ENCODE data around the gene TTC21B.

The TTC21B gene

DNA sequence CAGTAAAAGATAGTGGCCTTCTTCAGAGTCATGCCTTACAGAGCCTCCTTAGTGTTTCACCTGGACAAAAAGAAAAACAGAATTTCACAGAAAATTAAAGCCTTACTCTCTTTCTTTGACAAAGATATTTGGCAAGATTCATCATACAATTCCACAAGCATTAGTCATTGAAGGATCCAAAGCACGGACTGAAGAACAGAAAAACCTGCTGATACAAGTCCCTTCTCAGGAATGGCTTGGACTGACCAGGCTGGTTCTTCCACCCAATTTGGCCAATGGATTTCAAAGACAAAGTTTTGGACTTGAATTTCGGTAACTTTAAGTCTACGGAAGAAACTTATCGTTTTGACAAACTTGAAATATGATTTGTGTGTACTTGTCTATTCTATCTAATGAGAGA, 120.4 kb downstream of the TTC21B start:
- TF ChIP-seq POLR2AphosphoS5 (IDR thresholded peaks at IDR 0.05; ENCODE audit: low read depth, low read length), result no peak
- FAIRE-seq (no peak), DNase-seq (ENCODE audit: insufficient read length, low spot score) (no peak)

DNA sequence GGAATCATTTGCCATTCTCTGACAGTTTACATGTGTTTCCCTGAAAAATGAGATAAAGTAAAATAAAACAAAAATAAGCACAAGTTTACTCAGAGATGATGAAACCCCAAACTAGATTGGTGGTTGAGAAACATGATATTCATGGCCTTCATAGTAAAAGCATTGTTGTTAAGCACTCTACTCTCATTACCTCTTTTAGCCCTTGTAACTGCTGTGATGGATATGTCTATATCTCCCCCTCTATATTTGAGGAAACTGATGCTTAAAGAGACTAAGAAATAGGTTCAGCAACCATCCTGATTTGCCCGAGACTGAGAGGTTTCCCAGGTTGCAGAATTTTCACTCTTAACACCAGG, 125.7 kb downstream of the TTC21B start:
- TF ChIP-seq POU2F2 (IDR thresholded peaks at IDR 0.05; ENCODE audit: low read depth, low read length) (no peak), POLR2A (IDR thresholded peaks at IDR 0.05; ENCODE audit: low read depth, low read length) (no peak), SPI1 (IDR thresholded peaks at IDR 0.05; ENCODE audit: low read depth, low read length) (no peak), PAX5 (IDR thresholded peaks at IDR 0.05; ENCODE audit: insufficient read depth, low read length, severe bottlenecking) (no peak), POLR2AphosphoS5 (IDR thresholded peaks at IDR 0.05; ENCODE audit: low read depth, low read length) (no peak)
- peak; percentile 23 for FAIRE-seq
- DNase-seq (ENCODE audit: insufficient read length, low spot score), result no peak

DNA sequence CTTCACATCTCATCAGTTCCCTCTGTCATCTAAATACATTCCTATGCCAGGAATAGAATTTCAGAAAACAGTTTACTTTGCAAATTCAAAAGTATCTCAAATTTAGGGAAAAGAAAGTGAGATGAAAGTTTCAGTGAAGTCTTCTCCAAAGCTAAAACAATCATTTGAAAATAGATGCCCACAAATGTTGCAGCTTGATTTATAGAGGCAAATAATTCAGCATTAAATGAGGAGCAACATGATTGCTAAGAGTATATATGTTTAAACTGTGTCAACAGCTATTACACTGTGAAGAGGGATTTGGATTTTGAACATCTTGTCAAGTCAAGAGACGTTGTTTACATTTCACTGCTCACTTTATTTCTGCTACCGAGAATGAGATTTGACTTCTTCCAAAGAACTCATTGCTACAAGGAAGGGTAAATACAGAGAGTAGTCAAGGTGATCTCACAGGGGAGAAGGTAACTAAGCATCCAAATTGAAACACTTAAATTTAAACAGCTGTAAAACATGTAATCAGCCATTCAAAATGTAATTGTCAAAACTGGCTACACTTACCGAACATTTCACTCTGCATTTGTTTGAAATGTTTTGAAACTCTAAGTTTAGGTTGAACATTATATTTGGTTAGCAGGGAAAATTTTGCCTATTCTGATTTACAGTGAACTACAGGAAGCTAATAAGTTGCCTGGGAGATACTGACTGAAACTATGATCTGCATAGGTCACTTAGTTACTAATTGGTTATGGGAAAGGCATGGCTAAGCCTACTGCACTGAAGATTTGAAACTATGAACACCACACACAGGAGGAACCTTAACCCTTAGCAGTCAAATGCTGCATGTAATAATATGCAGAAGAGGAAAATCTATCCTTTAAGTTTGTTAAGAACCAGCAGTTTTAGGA, 126.3 kb downstream of the TTC21B start:
- TF ChIP-seq POLR2AphosphoS5 (IDR thresholded peaks at IDR 0.05; ENCODE audit: low read depth, low read length) (no peak), SPI1 (IDR thresholded peaks at IDR 0.05; ENCODE audit: low read depth, low read length) (no peak), TAF1 (IDR thresholded peaks at IDR 0.05; ENCODE audit: low read depth, low read length) (no peak), POLR2A (IDR thresholded peaks at IDR 0.05; ENCODE audit: low read depth, low read length) (no peak), PAX5 (IDR thresholded peaks at IDR 0.05; ENCODE audit: insufficient read depth, low read length, severe bottlenecking) (no peak), POU2F2 (IDR thresholded peaks at IDR 0.05; ENCODE audit: low read depth, low read length) (no peak)
- DNase-seq (ENCODE audit: insufficient read length, low spot score) (no peak), FAIRE-seq (no peak)

DNA sequence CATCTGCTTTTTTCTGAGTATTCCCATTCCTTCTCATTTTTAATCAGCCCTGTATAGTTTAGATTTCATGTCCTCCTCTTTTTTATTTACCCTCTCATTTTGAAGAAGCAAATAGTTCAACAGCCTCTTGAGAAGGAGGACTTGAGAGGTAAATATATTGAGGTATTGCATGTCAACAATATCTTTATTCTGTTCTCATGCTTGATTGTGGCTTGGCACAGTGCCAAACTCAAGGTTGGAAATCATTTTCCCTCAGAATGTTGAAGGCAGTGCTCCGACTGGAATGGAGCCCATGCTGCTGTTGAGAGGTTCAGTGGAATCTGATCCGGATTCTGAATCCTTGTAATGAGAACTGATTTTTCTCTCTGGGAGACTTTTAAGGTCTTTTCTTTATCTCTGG, 128.5 kb downstream of the TTC21B start:
- no peak for TF ChIP-seq POLR2AphosphoS5 (IDR thresholded peaks at IDR 0.05; ENCODE audit: low read depth, low read length)
- TF ChIP-seq TAF1 (IDR thresholded peaks at IDR 0.05; ENCODE audit: low read depth, low read length), result no peak
- TF ChIP-seq PAX5 (IDR thresholded peaks at IDR 0.05; ENCODE audit: insufficient read depth, low read length, severe bottlenecking), result no peak
- no peak for TF ChIP-seq POU2F2 (IDR thresholded peaks at IDR 0.05; ENCODE audit: low read depth, low read length)
- TF ChIP-seq SPI1 (IDR thresholded peaks at IDR 0.05; ENCODE audit: low read depth, low read length), result no peak
- no peak for TF ChIP-seq POLR2A (IDR thresholded peaks at IDR 0.05; ENCODE audit: low read depth, low read length)
- FAIRE-seq (no peak), DNase-seq (ENCODE audit: insufficient read length, low spot score) (no peak)

All from GM12891 (cell line).